Measurements from ENCODE around the gene PLIN5. TPM values are rescaled to one million over a fixed set of nuclear protein-coding genes. Genes with fewer than 3 reads are reported as not detected.

PLIN5 gene
- total RNA-seq, 1 donor from 2014 or later = 17.1 TPM

DNA sequence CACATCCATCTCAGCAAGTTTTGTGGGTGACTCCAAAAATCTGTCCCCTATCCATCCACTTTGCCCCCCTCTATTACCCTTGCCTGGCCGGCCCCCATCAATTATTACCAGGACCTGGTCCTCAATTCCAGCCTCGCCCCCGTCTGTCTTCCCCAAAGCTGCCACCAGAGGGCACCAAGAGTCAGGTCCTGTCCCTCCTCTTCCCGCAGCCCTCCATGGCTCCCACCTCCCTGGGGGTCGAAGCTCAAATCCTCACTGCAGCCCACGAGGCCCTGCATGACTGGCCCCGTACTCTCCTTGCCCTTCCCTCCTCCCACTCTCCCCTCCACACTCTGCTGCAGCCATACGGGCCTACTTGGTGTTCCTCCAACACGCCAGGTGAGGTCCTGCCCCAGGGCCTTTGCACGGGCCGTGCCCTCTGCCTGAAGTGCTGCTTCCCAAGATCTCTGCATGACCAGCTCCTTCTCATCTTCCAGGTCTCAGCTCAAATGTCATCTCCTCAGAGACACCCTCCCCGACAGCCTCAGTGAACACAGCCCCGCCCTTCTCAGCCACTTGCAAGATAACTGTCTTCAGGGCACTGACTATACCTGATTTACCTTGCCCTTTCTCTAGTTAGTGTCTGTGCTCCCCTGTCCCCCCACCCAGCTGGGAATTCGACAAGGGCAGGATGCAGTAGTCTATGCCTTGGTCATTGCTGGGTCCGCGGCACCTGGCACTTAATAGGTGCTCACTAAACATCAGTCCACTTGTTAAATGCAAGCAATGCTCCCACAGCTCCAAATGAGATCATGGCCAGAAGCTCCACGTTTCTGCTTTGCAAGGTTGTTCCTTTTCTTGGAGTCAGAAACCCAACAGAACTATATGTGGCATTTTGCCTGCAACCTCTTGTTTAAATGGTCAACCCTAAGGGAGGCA is 41.3 kb upstream of the PLIN5 start:
- H3K4me3 ChIP-seq = no peak overlapping the region
- TF ChIP-seq, protein P1, sequence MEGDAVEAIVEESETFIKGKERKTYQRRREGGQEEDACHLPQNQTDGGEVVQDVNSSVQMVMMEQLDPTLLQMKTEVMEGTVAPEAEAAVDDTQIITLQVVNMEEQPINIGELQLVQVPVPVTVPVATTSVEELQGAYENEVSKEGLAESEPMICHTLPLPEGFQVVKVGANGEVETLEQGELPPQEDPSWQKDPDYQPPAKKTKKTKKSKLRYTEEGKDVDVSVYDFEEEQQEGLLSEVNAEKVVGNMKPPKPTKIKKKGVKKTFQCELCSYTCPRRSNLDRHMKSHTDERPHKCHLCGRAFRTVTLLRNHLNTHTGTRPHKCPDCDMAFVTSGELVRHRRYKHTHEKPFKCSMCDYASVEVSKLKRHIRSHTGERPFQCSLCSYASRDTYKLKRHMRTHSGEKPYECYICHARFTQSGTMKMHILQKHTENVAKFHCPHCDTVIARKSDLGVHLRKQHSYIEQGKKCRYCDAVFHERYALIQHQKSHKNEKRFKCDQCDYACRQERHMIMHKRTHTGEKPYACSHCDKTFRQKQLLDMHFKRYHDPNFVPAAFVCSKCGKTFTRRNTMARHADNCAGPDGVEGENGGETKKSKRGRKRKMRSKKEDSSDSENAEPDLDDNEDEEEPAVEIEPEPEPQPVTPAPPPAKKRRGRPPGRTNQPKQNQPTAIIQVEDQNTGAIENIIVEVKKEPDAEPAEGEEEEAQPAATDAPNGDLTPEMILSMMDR (IDR thresholded peaks at IDR 0.05) = peak; percentile 36 to 67 (median 44)
- peak overlapping the region in 1 of 2 donors; percentile 11 for H3K27ac ChIP-seq
- H3K27me3 ChIP-seq = peaks cover 13% of the 10 kb centered on the region
- no peaks in the 10 kb centered on the region for H3K4me1 ChIP-seq
- intact Hi-C loops (cut with DNase I) = loop anchor here (5.0 kb wide), 1 partner anchor 61 kb away; the partner anchor contains the start of gene TNFAIP8L1
- no peaks in the 10 kb centered on the region for H3K9me3 ChIP-seq
- no peaks in the 10 kb centered on the region for H3K36me3 ChIP-seq
- DNase-seq (ENCODE audit: low spot score in 2 of 2) = no peak

DNA sequence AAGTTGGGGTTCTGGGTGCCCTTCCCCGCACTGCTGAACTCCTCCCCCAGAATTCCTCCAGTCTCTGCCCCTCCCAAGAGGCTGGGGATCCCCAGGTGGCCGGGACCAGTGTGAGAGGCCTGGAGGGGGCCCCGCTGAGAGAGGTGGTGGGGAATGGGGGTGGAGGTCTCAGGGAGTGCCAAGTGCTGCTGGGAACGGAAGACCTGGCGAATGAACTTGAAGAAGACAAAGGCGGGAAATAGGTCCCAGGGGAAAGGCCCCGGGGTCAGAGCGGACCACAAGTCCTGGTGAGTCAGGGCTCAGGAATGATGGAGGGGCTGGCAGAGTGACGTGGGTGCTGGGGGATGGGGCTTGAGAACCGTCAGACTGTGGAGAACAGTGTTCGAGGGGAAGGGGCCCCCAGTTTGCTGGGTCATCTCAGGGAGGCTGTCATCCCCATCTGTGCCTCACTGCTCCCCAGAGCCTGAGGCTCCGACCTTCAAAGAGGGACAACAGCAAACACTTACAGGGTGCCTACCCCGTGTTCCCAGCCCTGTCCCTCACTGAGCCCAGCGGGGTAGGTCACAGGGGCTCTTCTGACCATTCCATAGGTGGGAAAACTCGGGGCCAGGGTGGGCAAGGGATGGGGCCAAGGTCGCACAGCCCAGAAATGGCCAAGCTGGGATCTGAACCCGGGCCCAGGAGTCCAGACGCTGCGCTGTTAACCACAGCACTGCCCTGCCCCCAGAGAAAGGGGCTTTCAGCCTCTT is 40.4 kb upstream of the PLIN5 start:
- intact Hi-C loops (cut with DNase I) = loop anchor here (5.0 kb wide), 1 partner anchor 62 kb away; the partner anchor contains the start of gene TNFAIP8L1
- peaks cover 7% of the 10 kb centered on the region for H3K27me3 ChIP-seq

DNA sequence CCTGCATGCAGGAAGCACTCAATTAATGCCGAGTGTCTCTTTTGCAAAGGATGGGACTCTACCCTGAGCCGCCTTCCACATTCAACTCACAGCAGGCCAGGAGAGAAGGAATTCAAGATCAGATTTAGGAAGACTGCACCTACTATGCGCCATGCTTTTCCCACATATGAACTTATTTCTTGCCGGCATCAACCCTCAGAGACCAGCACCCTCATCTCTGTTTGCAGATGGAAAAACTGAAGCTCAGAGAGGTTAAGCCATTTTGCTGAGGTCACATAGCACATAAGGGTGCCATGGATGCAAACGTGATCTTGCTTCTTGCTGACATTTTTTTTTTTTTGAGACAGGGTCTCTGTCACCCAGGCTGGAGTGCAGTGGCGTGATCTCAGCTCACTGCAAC is 38.7 kb upstream of the PLIN5 start:
- TF ChIP-seq, protein P1 (IDR thresholded peaks at IDR 0.05) = no peak
- Histone ChIP-seq H3K4me1 (no peaks in the 10 kb centered on the region), H3K27me3 (no peaks in the 10 kb centered on the region), H3K27ac (no peak overlapping the region), H3K9me3 (no peaks in the 10 kb centered on the region), H3K36me3 (no peaks in the 10 kb centered on the region), H3K4me3 (no peak overlapping the region)
- DNase-seq (ENCODE audit: low spot score in 2 of 2) = no peak
- intact Hi-C loops (cut with DNase I) = no loop called here

More for the DNA sequence above, 40.4 kb upstream of the PLIN5 start:
- Histone ChIP-seq H3K36me3 (no peaks in the 10 kb centered on the region), H3K4me3 (no peak overlapping the region), H3K9me3 (no peaks in the 10 kb centered on the region), H3K27ac (peak overlapping the region in 1 of 2 donors; percentile 51), H3K4me1 (no peaks in the 10 kb centered on the region)
- TF ChIP-seq, protein P1 (IDR thresholded peaks at IDR 0.05) = no peak
- DNase-seq (ENCODE audit: low spot score in 2 of 2) = peak in 1 of 2 donors; percentile 71

DNA sequence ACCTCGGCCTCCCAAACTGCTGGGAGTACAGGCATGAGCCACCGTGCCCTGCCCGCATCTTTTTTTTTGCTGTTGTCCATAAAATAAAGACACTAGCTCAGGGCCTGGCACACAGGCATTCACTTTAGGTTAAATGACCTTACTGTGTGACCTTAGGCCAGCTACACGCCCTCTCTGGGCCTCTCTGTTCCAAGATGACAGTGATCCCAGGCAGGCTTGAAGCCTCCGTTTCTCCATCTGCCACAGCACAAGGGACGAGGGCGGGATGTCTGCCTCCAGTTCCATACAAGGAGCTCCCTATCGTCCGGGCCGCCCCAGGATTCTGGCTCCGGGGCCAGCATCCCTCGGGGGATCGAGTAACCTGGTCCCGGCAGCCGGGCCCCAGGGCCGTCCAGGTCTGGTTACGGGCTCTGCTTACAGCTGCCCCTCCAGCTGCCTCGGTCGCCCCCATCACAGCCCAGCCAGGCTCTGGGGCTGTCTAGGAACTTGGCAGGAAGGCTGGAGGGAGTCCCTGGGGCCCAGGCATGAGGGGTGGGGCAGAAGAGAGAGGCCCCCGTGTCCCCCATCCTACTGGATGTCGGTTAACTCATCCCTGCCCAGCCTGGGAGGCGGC is 36.4 kb upstream of the PLIN5 start:
- Histone ChIP-seq H3K27me3 (no peaks in the 10 kb centered on the region), H3K9me3 (no peaks in the 10 kb centered on the region), H3K4me3 (no peak overlapping the region), H3K36me3 (no peaks in the 10 kb centered on the region), H3K4me1 (no peaks in the 10 kb centered on the region), H3K27ac (no peak overlapping the region)
- DNase-seq (ENCODE audit: low spot score in 2 of 2) = no peak
- TF ChIP-seq, protein P1 (IDR thresholded peaks at IDR 0.05) = no peak
- intact Hi-C loops (cut with DNase I) = no loop called here

DNA sequence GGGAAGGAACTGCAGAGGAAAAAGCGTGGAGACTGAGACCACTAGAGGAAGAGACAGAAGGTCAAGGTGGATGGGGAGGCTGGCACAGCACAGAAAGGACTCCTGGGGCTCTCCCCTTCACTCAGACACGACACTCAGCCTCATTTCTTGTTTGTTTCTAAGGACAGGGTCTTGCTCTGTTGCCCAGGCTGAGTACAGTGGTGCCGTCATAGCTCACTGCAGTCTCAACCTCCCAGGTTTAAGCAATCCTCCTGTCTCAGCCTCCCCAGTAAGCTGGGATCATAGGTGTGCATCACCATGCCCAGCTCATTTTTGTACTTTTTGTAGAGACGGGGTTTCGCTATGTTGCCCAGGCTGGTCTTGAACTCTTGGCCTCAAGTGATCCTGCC is 35.9 kb upstream of the PLIN5 start:
- no peaks in the 10 kb centered on the region for H3K27me3 ChIP-seq
- H3K9me3 ChIP-seq = no peaks in the 10 kb centered on the region
- no peak overlapping the region for H3K27ac ChIP-seq
- no peaks in the 10 kb centered on the region for H3K4me1 ChIP-seq
- TF ChIP-seq, protein P1 (IDR thresholded peaks at IDR 0.05) = no peak
- DNase-seq (ENCODE audit: low spot score in 2 of 2) = no peak
- H3K36me3 ChIP-seq = no peaks in the 10 kb centered on the region
- no peak overlapping the region for H3K4me3 ChIP-seq
- intact Hi-C loops (cut with DNase I) = no loop called here
